GM12878 (cell line): Measurements from ENCODE around the gene CHD6. TPM values are rescaled to one million over a fixed set of nuclear protein-coding genes. Genes with fewer than 3 reads are reported as not detected.

Experiments used
- CEBPZ ChIP-seq: fragments of 150-350 bp; IDR thresholded peaks from 2 replicates; pipeline ENCODE4 v1.6.1; 2016; ENCODE audit warnings: low read depth, low read length
- EP300 ChIP-seq, 2 experiments: fragments of 150-350 bp in 1 of 2; IDR thresholded peaks; 2 replicates each; pipeline ENCODE4 v1.6.1; 2011 to 2012; ENCODE audit warnings: low read depth in 2 of 2, low read length in 2 of 2, borderline replicate concordance in 1 of 2, improper control_type of control experiment in 1 of 2, inconsistent platforms in 1 of 2; ENCODE audit not compliant: control insufficient read depth in 1 of 2
- FOXK2 ChIP-seq: fragments of 450-650 bp; IDR thresholded peaks from 2 replicates; pipeline ENCODE4 v1.6.1; 2017; ENCODE audit warnings: mild to moderate bottlenecking, moderate library complexity
- IKZF1 ChIP-seq: fragments of 450-650 bp; conservative IDR thresholded peaks from 2 replicates; pipeline ENCODE4 v1.6.1; 2017; ENCODE audit warnings: antibody characterized with exemption, mild to moderate bottlenecking
- MXI1 ChIP-seq: fragments of 150-350 bp; IDR thresholded peaks from 2 replicates; pipeline ENCODE4 v1.6.1; 2011; ENCODE audit warnings: low read depth, mild to moderate bottlenecking, inconsistent platforms, low read length, improper control_type of control experiment
- NR2C2 ChIP-seq: IDR thresholded peaks from 2 replicates; pipeline ENCODE4 v1.6.1; 2011; ENCODE audit warnings: borderline replicate concordance, low read depth; ENCODE audit not compliant: control insufficient read depth, insufficient read length
- PAX5 ChIP-seq: IDR thresholded peaks from 2 replicates; pipeline ENCODE4 v1.6.1; 2011; ENCODE audit warnings: low read depth, low read length, borderline replicate concordance
- PML ChIP-seq: IDR thresholded peaks from 2 replicates; pipeline ENCODE4 v1.6.1; 2012; ENCODE audit warnings: low read length, inconsistent platforms
- POLR2AphosphoS5 ChIP-seq: IDR thresholded peaks from 2 replicates; pipeline ENCODE4 v1.6.1; 2011; ENCODE audit warnings: mild to moderate bottlenecking, low read length, inconsistent platforms
- RUNX3 ChIP-seq: IDR thresholded peaks from 2 replicates; pipeline ENCODE4 v1.6.1; 2012; ENCODE audit warnings: low read length, inconsistent platforms
- SP1 ChIP-seq: IDR thresholded peaks from one replicate; pipeline ENCODE4 v1.6.1; 2011; ENCODE audit warnings: low read depth, low read length
- TAF1 ChIP-seq: IDR thresholded peaks from 2 replicates; pipeline ENCODE4 v1.6.1; 2011; ENCODE audit warnings: mild to moderate bottlenecking, low read depth, low read length, borderline replicate concordance
- TCF3 ChIP-seq: IDR thresholded peaks from 2 replicates; pipeline ENCODE4 v1.6.1; 2012; ENCODE audit warnings: low read depth, mild to moderate bottlenecking, low read length, borderline replicate concordance; ENCODE audit not compliant: insufficient read depth
- TCF7 ChIP-seq: IDR thresholded peaks from 2 replicates; pipeline ENCODE4 v1.6.1; 2014; ENCODE audit warnings: antibody characterized with exemption, borderline replicate concordance
- YY1 ChIP-seq: IDR thresholded peaks from 2 replicates; pipeline ENCODE4 v1.6.1; 2011; ENCODE audit warnings: low read depth, mild to moderate bottlenecking, low read length
- ZBTB40 ChIP-seq: fragments of 450-650 bp; IDR thresholded peaks from 2 replicates; pipeline ENCODE4 v1.6.1; 2016; ENCODE audit warnings: mild to moderate bottlenecking, moderate library complexity, borderline replicate concordance
- ZNF217 ChIP-seq: fragments of 450-650 bp; IDR thresholded peaks from 2 replicates; pipeline ENCODE4 v1.6.1; 2017; ENCODE audit warnings: antibody characterized with exemption, mild to moderate bottlenecking
- ZNF687 ChIP-seq: fragments of 450-650 bp; IDR thresholded peaks from 2 replicates; pipeline ENCODE4 v1.6.1; 2017; ENCODE audit warnings: mild to moderate bottlenecking, moderate library complexity
- polyA plus RNA-seq, 11 experiments: library from polyadenylated mRNA; depleted of rRNA in 4 of 11; unstranded in 6 of 11; stranded (reverse) in 5 of 11; fragments of >200 nt; fragmentation: Nextera tagmentation in 4 of 11; fragmentation: Illumina TruSeq in 1 of 11; extraction: Ambion mirVana in 4 of 11; extraction: Trizol in 1 of 11; gene quantifications; 1 replicate in 1 of 11; 2 replicates in 10 of 11; pipeline versions ENCODE4 v1.2.1 to v1.2.3, GENCODE V29; 2011 to 2016; ENCODE audit warnings: inconsistent platforms in 2 of 11, missing spikeins in 2 of 11, low read depth in 1 of 11
- total RNA-seq, 4 experiments: library from RNA; depleted of rRNA in 3 of 4; stranded (reverse); fragments of >200 nt in 3 of 4; fragmentation: Illumina TruSeq in 1 of 4; extraction: Trizol in 1 of 4; gene quantifications; 2 replicates each; pipeline versions ENCODE4 v1.2.1 to v1.2.3, GENCODE V29; 2013 to 2021

The CHD6 gene
- total and polyA plus RNA-seq, 10 of the 15 experiments (the other 5 are each of a cell fraction or from before 2014, with no cell fraction given) = 4.3 to 25.5 (median 17.1) TPM

- no peak for TF ChIP-seq ZNF687
- peak; percentile 100 for TF ChIP-seq SP1
- peak; percentile 87 for TF ChIP-seq YY1
- TF ChIP-seq TCF3 = no peak
- no peak for TF ChIP-seq PML
- peak; percentile 34; the same call in 1 of the 2 replicates for TF ChIP-seq IKZF1
- peak; percentile 69 for TF ChIP-seq FOXK2
- peak; percentile 28; the same call in 1 of the 2 replicates for TF ChIP-seq ZNF217
- no peak for TF ChIP-seq RUNX3
- no peak for TF ChIP-seq TCF7
- no peak for TF ChIP-seq EP300 (IDR thresholded peaks at IDR 0.05; ENCODE audit: borderline replicate concordance in 1 of 2, control insufficient read depth in 1 of 2, low read depth in 2 of 2, low read length in 2 of 2)
- TF ChIP-seq NR2C2 = no peak
- 0 out of 2 replicates have a peak, but pooled peaks have one; percentile 34 for TF ChIP-seq CEBPZ
- no peak for TF ChIP-seq MXI1
- TF ChIP-seq ZBTB40 = no peak
- TF ChIP-seq TAF1 = peak; percentile 70; the same call in 1 of the 2 replicates
- no peak for TF ChIP-seq PAX5
- peak; percentile 58 for TF ChIP-seq POLR2AphosphoS5
These were observed at the start of gene CHD6 (continued) for GRCh38 chr20:41617902-41618806.
